CD4-positive, alpha-beta T cell treated with Interferon alpha-2 for 1 hour (primary cell): ENCODE results near the gene CDHR5.

Experiments used
- DNase-seq, 2 donors: peaks; one replicate each; pipeline ENCODE4 v3.0.0-alpha.2; 2020 to 2022

Gene CDHR5

DNA sequence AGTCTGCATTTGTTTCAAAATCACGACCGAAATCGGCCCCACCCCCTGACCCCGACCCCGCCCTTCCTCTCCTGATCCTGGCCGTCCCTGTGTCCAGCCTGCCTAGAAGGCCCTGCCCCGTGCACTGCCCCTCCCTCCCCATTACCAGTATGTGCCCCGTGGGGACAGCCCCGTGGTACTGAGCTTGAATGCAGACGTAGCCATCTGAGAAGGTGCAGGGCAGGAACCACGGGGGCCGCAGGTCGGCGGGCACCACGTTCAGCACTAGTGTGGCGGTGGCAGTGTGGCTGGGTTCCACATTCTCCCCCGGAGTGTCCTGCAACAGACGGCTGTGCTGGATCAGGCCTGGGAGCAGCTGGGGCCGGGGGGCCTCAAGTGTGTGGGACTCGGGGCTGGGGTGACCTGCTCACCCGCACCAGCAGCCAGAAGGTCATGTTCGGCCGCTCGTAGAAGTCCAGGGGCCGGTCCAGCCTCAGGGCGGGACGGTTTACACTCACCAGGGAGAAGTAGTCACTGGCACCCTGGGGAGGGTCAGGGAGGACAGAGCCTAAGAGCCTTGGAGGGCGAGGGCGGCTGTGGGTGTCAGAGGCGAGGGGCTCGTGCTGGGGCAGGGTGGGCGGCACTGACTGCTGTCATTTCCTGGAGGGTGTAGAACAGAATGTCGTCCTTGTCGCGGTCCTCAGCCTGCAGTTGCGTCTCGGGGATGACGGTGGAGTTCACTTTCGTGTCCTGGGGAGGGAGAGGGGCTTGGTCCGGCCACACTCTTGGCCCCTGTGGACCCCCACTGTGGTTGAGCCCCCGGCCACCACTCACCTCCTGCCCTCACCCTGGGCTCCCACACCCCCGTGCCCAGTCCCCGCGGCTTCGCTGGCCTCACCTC, 3.6 kb downstream of the CDHR5 start:
- DNase-seq = no peak

DNA sequence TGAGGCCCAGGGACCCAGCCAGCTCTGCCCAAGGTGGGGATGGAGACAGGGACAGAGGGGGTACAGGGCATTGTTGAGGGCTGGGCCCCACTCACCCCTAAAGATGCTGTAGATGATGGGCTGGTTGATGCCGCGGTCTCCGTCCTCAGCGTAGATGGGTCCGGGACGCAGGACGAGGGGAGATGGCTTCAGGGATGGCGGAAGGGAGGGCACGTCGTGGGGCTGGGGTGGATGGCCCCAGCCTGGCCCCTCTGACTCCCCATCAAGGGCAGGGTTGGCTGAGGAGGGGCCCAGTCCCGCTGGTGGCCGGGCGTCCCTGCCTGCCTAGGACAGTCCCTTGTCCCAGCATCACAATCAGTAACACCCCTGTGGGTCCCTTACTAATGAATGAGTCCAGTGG, 4.6 kb downstream of the CDHR5 start:
- DNase-seq = no peak

DNA sequence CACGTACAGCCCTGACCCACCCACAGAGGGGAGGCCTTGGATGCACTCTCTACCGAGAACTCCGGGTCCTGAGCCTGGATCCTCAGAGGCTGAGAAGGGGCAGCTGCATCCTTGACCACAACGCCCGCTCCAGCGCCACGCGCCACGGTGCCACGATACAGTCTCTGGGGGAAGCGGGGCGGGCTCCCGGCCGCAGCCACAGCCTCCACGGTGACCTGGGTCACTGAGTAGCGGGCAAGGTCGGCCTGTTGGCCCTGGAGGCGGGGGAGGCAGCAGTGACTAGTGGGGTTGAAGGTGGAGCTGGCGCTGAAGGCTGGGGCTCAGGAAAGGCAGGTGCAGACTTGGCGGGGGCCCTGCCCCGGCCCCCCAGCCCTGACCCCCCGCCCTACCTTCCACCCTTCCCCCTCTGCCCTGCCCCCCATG, 5.1 kb downstream of the CDHR5 start:
- DNase-seq = no peak

- DNase-seq = no peak
These were observed 5.7 kb downstream of the CDHR5 start for GRCh38 chr11:618856-619627.

DNA sequence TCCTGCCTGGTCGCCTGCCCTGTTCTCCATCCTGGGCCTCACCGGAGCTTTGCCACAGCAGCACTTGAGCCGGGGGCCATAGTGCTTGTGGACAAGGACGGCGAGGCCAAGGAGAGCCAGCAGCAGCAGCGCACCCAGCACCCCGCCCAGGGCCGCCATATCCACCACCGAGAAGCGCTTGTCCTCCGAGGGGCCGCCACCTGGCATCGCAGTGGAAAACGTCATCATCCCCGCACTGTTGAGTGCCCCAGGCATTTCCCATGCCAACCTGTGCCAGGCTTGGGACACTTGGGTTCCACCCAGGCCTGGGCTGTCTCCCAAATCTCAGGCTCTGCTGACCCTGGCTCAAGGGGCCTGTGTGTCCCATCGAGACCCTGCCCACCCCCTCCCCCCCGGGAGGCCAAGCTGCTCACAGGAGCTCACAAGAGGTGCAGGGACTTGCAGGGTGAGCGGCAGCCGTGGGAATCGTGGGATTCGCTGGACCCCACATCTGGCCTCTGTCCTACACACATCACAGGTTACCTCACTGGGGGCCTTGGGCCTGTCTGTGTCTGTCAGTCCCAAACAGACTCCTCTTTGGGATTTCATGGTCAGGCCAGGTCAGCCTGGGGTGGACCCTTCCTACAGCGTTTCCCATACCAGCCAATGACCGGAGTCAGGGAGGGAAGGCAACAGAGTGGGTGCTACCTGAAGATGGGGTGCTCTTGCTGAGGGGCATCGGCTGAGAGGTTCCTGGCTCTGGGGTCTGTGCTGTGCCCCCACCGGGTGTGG, 6.7 kb downstream of the CDHR5 start:
- no peak for DNase-seq

- DNase-seq = no peak
These were observed 7.4 kb downstream of the CDHR5 start for GRCh38 chr11:617199-617911.

- DNase-seq = peak in 1 of 2 donors; percentile 25
These were observed 8.2 kb downstream of the CDHR5 start for GRCh38 chr11:616320-617198.

DNA sequence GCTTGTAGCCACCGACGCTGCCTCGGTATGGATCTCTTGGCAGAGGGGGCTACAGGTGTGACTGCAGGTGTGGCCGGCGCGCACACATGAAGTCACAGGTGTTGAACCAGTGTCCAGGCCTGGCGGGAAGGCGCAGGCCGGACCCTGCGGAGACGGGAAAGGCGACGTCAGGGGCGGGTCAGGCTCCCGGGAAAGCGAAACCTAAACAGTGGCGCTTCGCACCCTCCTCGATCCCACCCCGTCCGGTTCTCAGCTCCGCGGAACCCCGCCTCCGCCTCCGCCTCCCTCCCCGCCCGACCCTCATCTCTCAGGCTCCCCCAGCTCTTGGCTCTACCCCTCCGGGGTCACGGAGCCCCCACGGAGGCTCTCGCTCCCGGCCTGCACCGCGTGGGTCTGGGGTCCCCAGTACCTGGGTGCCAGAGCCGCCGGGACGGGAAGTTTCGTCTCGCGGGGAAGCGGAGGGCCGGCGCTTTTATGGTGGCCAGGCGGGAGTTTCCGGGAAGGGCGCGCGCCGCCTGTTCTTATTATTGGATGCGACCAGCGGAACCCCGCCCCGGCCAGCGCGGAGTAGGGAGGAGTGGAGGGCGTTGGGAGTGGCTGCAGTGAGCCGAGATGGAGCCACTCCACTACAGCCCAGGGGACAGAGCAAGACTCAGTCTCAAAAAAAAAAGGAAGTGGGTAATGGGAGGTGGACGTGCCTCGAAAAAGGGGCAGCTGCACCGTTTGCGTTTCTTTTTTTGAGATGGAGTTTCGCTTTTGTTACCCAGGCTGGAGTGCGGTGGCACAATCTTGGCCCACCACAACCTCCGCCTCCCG, 9.0 kb downstream of the CDHR5 start, which contains the start of gene IRF7:
TSS of gene IRF7 (minus strand) at position 447 of the 816 bp plus-strand sequence. CDS start 586 bp downstream, outside the sequence.
- DNase-seq = peak; percentile 95 to 96

DNA sequence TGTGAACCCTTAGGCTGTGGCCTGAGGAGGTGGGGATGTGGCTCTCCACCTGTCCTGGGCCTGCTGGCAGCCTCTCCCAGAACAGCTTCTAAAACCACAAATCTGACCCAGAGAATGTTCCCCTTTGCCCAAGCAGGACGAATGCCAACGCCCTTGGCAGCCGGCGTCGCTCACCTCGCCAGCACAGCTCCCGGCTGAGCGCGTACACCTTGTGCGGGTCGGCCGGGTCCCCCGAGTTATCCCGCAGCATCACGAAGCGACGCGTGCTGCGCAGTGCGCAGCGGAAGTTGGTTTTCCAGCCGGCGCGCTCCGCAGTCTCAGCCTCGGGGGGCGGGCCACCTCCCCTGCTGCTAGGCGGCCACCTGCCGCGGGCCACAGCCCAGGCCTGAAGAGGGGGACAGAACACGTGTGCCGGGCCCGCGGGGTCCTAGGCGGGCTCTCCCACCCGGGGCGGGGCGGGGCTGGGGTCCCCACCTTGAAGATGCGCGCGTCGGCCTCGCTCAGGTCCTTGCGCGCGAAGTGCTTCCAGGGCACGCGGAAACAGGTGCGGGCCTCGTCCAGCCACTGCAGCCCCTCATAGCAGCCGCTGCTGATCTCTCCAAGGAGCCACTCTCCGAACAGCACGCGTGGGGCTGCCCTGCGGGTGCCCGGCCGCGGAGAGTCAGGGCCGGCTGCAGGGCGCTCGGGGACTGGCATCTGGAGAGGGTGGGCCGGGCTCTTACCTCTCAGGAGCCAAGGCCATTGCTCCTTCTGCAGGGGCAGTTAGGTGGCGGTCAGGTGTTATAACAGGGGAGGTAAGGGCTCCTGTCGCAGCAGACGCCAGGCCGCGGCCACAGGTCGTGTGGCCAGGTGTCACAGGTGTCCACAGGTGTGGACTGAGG, 9.9 kb downstream of the CDHR5 start:
- peak in 1 of 2 donors; percentile 41 for DNase-seq

GRCh38 chr11:614021-614622, 10.6 kb downstream of the CDHR5 start:
- DNase-seq = peak; percentile 32 to 48

DNA sequence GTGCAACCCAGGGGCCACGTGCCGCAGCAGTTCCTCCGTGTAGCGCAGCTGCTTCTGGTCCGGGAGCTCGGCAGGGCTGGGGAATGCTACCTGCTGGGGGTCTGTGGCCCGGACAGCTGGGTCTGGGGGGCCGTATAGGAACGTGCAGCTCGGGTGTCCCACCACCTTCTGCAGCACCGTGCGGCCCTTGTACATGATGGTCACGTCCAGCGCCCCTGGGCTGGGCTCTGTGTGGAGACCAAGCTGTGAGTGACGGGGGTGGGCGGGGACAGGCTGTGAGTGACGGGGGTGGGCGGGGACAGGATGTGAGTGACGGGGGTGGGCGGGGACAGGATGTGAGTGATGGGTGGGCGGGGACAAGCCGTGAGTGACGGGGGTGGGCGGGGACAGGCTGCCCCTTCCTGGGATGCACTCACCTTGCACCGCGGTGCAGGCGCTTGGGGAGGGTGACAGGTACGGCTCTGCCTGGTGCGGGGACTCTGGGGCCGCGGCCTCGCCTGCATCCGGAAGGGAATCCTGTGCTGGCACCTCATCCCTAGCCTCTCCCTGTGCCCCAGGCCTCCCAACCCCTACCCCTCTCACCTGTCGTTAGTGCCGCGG, 11.3 kb downstream of the CDHR5 start:
- peak; percentile 86 to 90 for DNase-seq

GRCh38 chr11:612961-613300, 11.8 kb downstream of the CDHR5 start:
- no peak for DNase-seq

DNA sequence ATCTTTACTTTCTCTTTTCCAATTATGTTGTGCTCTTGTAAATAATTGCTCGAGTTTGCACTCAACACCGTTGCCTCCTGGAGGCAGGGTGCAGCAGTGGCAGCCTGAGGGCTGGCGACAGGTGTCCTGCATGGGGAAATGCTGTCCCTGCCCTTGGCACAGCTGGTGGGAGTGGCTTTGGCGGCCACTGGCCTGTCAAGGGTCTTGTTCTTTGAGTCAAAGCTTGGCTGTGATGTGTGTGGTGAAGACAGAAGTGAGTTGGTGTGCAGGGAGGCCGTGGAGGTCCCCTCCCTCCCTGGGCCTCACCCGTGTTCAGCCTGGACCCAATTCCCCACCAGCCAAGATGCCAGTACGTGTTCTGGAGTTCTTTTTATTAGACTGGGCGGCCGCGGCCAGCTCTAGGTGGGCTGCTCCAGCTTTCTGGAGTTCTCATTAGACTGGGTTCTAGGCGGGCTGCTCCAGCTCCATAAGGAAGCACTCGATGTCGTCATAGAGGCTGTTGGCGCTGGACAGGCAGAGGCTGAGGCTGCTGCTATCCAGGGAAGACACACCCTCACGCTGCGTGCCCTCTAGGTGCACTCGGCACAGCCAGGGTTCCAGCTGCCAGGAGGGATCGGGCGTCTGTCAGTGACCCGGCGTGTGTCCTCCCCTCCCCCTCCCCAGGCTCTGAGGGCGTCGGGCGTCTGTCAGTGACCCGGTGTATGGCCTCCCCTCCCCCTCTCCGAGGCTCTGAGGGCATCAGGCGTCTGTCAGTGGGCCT, 12.4 kb downstream of the CDHR5 start:
- DNase-seq = peak; percentile 55 to 56

- DNase-seq = peak; percentile 43 to 46
These were observed 13.5 kb downstream of the CDHR5 start for GRCh38 chr11:611001-611996.

DNA sequence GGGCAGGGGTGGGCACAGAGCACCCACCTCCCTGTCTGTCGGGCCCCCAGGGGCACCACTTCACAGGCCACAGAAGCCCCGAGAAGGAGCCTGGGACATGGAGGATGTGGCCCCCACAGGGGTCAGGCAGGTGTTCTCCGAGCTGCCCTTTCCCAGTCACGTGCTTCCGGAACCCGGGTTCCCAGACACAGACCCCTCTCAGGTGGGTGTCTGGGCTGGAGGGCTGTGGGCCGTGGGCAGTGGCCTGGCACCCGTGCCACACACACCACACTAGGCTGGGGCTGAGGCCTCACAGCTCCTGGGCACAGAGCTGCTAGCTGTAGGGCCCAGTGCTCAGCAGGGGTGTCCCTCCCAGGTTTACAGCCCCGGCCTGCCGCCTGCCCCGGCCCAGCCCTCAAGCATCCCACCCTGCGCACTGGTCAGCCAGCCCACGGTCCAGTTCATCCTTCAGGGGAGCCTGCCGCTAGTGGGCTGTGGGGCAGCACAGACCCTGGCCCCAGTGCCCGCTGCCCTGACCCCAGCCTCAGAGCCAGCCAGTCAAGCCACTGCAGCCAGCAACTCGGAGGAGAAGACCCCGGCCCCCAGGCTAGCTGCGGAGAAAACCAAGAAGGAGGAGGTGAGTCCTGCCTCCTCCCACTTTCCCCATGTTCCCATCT, 14.5 kb downstream of the CDHR5 start:
- DNase-seq = peak in 1 of 2 donors; percentile 22

DNA sequence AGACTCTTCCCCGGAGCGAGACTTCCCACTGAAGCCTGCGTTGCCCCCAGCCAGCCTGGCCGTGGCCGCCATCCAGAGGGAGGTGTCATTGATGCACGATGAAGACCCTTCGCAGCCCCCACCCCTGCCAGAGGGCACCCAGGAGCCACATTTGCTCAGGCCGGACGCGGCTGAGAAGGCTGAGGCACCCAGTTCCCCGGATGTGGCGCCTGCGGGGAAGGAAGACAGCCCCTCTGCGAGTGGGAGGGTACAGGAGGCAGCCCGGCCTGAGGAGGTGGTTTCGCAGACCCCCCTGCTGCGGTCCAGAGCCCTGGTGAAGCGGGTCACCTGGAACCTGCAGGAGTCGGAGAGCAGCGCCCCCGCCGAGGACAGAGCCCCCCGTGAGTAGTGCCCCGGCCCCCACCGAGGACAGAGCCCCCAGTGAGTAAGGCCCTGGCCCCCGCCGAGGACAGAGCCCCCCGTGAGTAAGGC, 15.4 kb downstream of the CDHR5 start:
- DNase-seq = no peak
